Testis (tissue), 2 donors: Measurements from ENCODE around the gene NPEPL1.

Experiments used
- POLR2A ChIP-seq: fragments of 450-650 bp; IDR thresholded peaks from one replicate; pipeline ENCODE4 v1.6.1; 2017; ENCODE audit warnings: antibody characterized with exemption, mild to moderate bottlenecking, moderate library complexity
- TF ChIP-seq, protein P1 (sequence below), 3 experiments: fragments of 450-650 bp in 2 of 3; fragments of 200-600 bp in 1 of 3; sonication (generic) in 1 of 3; IDR thresholded peaks; one replicate each; pipeline ENCODE4 v1.5.1; 2016 to 2019; ENCODE audit warnings: antibody characterized with exemption in 3 of 3, mild to moderate bottlenecking in 2 of 3, moderate library complexity in 1 of 3

DNA sequence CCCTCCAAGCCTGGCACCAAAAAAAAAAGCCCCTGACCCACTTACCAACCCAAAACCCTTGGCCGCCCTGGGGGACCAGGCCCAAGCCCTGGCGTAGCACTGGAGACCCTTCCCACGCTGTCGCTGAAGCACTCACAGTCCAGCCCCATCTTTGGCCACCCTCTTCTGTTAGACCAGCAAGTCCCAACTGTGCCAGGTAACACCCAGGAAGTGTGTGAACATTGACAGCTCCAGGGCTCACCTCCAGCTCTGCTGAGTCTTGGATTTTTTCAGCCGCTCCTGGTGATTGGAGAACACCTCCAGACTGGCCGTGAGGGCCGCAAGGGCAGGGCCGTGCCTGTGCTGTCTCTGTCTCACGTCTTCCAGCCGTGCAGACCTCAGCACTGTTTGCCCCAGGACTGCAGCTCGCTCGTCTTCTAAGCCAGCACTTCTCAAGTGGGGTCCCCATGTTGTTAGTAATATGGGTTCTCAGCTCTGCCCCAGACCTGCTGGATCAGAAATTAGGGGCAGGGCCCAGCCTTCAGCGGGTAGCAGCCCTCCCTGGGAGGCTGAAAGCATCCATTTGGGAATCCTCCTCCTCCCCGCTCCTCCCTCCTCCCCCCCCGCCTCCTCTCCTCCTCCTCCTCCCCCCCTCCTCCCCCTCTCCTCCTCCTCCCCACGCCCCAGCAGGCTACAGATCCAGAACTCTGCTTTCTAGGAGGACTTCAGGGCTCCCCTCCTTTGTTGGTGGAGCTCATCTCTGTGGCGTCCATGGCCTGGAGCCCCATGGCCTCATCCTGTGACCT, 18.1 kb downstream of the NPEPL1 start:
- TF ChIP-seq, protein P1, sequence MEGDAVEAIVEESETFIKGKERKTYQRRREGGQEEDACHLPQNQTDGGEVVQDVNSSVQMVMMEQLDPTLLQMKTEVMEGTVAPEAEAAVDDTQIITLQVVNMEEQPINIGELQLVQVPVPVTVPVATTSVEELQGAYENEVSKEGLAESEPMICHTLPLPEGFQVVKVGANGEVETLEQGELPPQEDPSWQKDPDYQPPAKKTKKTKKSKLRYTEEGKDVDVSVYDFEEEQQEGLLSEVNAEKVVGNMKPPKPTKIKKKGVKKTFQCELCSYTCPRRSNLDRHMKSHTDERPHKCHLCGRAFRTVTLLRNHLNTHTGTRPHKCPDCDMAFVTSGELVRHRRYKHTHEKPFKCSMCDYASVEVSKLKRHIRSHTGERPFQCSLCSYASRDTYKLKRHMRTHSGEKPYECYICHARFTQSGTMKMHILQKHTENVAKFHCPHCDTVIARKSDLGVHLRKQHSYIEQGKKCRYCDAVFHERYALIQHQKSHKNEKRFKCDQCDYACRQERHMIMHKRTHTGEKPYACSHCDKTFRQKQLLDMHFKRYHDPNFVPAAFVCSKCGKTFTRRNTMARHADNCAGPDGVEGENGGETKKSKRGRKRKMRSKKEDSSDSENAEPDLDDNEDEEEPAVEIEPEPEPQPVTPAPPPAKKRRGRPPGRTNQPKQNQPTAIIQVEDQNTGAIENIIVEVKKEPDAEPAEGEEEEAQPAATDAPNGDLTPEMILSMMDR (IDR thresholded peaks at IDR 0.05) = no peak
- no peak for TF ChIP-seq POLR2A
